HG03039 (cell line): ENCODE measurements around the gene TNFSF15.

Experiments used
- ATAC-seq: cut with Tn5 transposase; IDR thresholded peaks from one replicate; pipeline ENCODE4 v1.9.1; 2021; ENCODE audit warnings: mild to moderate bottlenecking, moderate library complexity; ENCODE audit not compliant: unreplicated experiment

TNFSF15 gene

GRCh38 chr9:114805670-114806525, at the start of gene TNFSF15:
TNFSF15 (minus strand) TSS chr9:114806039; CDS start chr9:114806012, 27 bp downstream.
- peak; percentile 78 for ATAC-seq

- ATAC-seq = no peak
These were observed 49.6 kb upstream of the TNFSF15 start for GRCh38 chr9:114855488-114855887.

- no peak for ATAC-seq
These were observed 49.0 kb upstream of the TNFSF15 start for GRCh38 chr9:114854736-114855355.

- no peak for ATAC-seq
These were observed 47.4 kb upstream of the TNFSF15 start for GRCh38 chr9:114853071-114853855.

GRCh38 chr9:114852050-114852594, 46.3 kb upstream of the TNFSF15 start:
- no peak for ATAC-seq

- ATAC-seq = no peak
These were observed 45.5 kb upstream of the TNFSF15 start for GRCh38 chr9:114851306-114851705.

- ATAC-seq = no peak
These were observed 45.0 kb upstream of the TNFSF15 start for GRCh38 chr9:114850871-114851270.

GRCh38 chr9:114849450-114849849, 43.6 kb upstream of the TNFSF15 start:
- no peak for ATAC-seq

- no peak for ATAC-seq
These were observed 41.9 kb upstream of the TNFSF15 start for GRCh38 chr9:114847492-114848417.

- no peak for ATAC-seq
These were observed 39.5 kb upstream of the TNFSF15 start for GRCh38 chr9:114845373-114845772.

GRCh38 chr9:114844766-114845165, 38.9 kb upstream of the TNFSF15 start:
- no peak for ATAC-seq

GRCh38 chr9:114837923-114838322, 32.1 kb upstream of the TNFSF15 start:
- ATAC-seq = no peak

- no peak for ATAC-seq
These were observed 30.9 kb upstream of the TNFSF15 start for GRCh38 chr9:114836769-114837168.

GRCh38 chr9:114834386-114834785, 28.5 kb upstream of the TNFSF15 start:
- ATAC-seq = no peak

- ATAC-seq = no peak
These were observed 24.7 kb upstream of the TNFSF15 start for GRCh38 chr9:114830546-114830945.

GRCh38 chr9:114829574-114830440, 24.0 kb upstream of the TNFSF15 start:
- ATAC-seq = no peak

GRCh38 chr9:114828303-114828650, 22.4 kb upstream of the TNFSF15 start:
- ATAC-seq = no peak

GRCh38 chr9:114827641-114828302, 21.9 kb upstream of the TNFSF15 start:
- no peak for ATAC-seq

- ATAC-seq = no peak
These were observed 20.6 kb upstream of the TNFSF15 start for GRCh38 chr9:114826431-114826830.
